RWPE1 (cell line): ENCODE measurements around the gene USP1.

Source experiments
- CTCF ChIA-PET: fragments of 350-600 bp; sonication (Branson Sonifier 250); formaldehyde crosslinking; extraction: SDS; loops from one replicate; lab custom pipeline; 2021; lab: Yijun Ruan, JAX
- POLR2A ChIA-PET: fragments of 400-600 bp; formaldehyde crosslinking; extraction: SDS; loops from one replicate; lab custom pipeline; 2020; ENCODE audit warnings: antibody characterized with exemption; ENCODE audit not compliant: low non-redundant PET; lab: Yijun Ruan, JAX
- DNase-seq: peaks from one replicate; pipeline ENCODE4 v3.0.0; 2012; ENCODE audit warnings: low spot score
- H3K27ac ChIP-seq: fragments of 450-650 bp; 2 replicates; pipeline ENCODE4 v1.5.1; 2017
- CTCF ChIP-seq: fragments of 450-650 bp; conservative IDR thresholded peaks from 2 replicates; pipeline ENCODE4 v1.5.1; 2017; ENCODE audit warnings: low read depth, mild to moderate bottlenecking

The USP1 gene

GRCh38 chr1:62487956-62488355 is 51.1 kb downstream of the USP1 start:
- ChIA-PET CTCF (interaction anchor here (0.7 kb wide), 1 partner anchor 60 kb away, joined by 3 read pairs; no protein-coding TSS in a partner anchor), POLR2A (no interaction called here)
- no peak for DNase-seq
- no peak for TF ChIP-seq CTCF
- no peak overlapping the region for H3K27ac ChIP-seq

- ChIA-PET CTCF (interaction anchor here (0.7 kb wide), 1 partner anchor 1950 kb away, joined by 3 read pairs; no protein-coding TSS in a partner anchor), POLR2A (no interaction called here)
- H3K27ac ChIP-seq, result no peak overlapping the region
- no peak for DNase-seq
- TF ChIP-seq CTCF, result no peak
Measured at GRCh38 chr1:62492521-62492920, 55.7 kb downstream of the USP1 start.

GRCh38 chr1:62493656-62494055 is 56.8 kb downstream of the USP1 start:
- H3K27ac ChIP-seq, result no peak overlapping the region
- DNase-seq, result peak; percentile 28
- CTCF ChIA-PET, result interaction anchor here (0.5 to 0.6 kb wide), 2 partner anchors 15 to 22 kb away, joined by 3 to 4 read pairs; no protein-coding TSS in a partner anchor
- POLR2A ChIA-PET, result interaction anchor here (0.7 kb wide), 1 partner anchor 334 kb away, joined by 3 read pairs; no protein-coding TSS in a partner anchor
- TF ChIP-seq CTCF, result no peak

- ChIA-PET CTCF (interaction anchor here (0.5 to 0.6 kb wide), 2 partner anchors 14 to 23 kb away, joined by 3 to 4 read pairs; no protein-coding TSS in a partner anchor), POLR2A (interaction anchor here (0.6 to 0.7 kb wide), 2 partner anchors 36 to 334 kb away, joined by 3 to 4 read pairs; no protein-coding TSS in a partner anchor)
- no peak for TF ChIP-seq CTCF
- DNase-seq, result no peak
- no peak overlapping the region for H3K27ac ChIP-seq
Measured at GRCh38 chr1:62494137-62494536, 57.3 kb downstream of the USP1 start.

- no peak for DNase-seq
- ChIA-PET POLR2A (no interaction called here), CTCF (interaction anchor here (2.9 kb wide), 1 partner anchor 8 kb away, joined by 16 read pairs; no protein-coding TSS in a partner anchor)
- TF ChIP-seq CTCF, result no peak
- H3K27ac ChIP-seq, result no peak overlapping the region
Measured at GRCh38 chr1:62500210-62500609, 63.4 kb downstream of the USP1 start.
